Stomach (tissue), 4 donors: ENCODE data around the gene MKLN1.

Experiments
- CTCF ChIP-seq, 7 experiments: fragments of 450-650 bp in 4 of 7; fragments of 200-600 bp in 3 of 7; sonication (generic) in 3 of 7; IDR thresholded peaks; one replicate each; pipeline ENCODE4 v1.5.1; 2016 to 2019; ENCODE audit warnings: antibody characterized with exemption in 7 of 7, control low read depth in 2 of 7, mild to moderate bottlenecking in 1 of 7
- EP300 ChIP-seq: sonication (generic); formaldehyde crosslinking; IDR thresholded peaks from one replicate; pipeline ENCODE4 v1.6.1; 2017; ENCODE audit warnings: antibody characterized with exemption
- POLR2AphosphoS5 ChIP-seq, 3 donors: sonication (generic); formaldehyde crosslinking; IDR thresholded peaks; one replicate each; pipeline ENCODE4 v1.6.1; 2016; ENCODE audit warnings: antibody characterized with exemption in 3 of 3

- no peak for TF ChIP-seq CTCF (IDR thresholded peaks at IDR 0.05)
- no peak for TF ChIP-seq EP300
- no peak for TF ChIP-seq POLR2AphosphoS5 (IDR thresholded peaks at IDR 0.05)
Observed at GRCh38 chr7:131341690-131342089, 14.0 kb downstream of the MKLN1 start.
